OCI-LY3 (cell line): ENCODE measurements around the gene TMEM256.

Experiments
- CTCF ChIP-seq: fragments of 200-600, 300-600 bp; sonication (generic); IDR thresholded peaks from 2 replicates; pipeline ENCODE4 v1.5.1; 2014; ENCODE audit warnings: antibody characterized with exemption, low read length, low read depth
- EZH2phosphoT487 ChIP-seq: fragments of 200-600 bp; shearing (Covaris generic); IDR thresholded peaks from 2 replicates; pipeline ENCODE4 v1.6.1; 2018; ENCODE audit warnings: antibody characterized with exemption, mixed run types, low read depth

- no peak for TF ChIP-seq CTCF
- no peak for TF ChIP-seq EZH2phosphoT487
Measured at GRCh38 chr17:7404737-7405349, 946 bp upstream of the TMEM256 start.
